ENCODE measurements around the gene RNF123. TPM values are rescaled to one million over a fixed set of nuclear protein-coding genes. Genes with fewer than 3 reads are reported as not detected.

The RNF123 gene
- polyA plus RNA-seq, 1 of the 3 experiments (the other 2 are of a cell fraction): 48.1 TPM

DNA sequence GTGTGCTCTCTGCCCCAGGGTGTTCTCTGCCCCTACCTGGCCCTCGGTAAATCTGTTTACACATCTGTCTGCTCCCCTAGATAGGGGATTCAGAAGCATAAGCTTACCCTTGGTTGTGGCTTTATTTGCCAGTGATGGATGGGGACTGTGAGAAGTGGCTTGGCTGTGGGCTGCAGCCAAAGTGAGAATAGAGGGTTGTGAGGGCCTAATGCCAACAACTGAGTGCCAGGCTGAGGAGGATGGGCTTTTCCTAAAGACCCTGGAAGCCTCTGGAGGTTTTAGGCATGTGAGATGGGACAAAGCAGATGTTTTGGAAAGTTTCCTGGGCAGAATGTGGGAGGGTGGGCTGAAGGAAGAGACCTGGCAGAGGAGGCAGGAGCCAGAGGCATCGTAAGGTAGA, 30.6 kb upstream of the RNF123 start (continued):
- no peak for TF ChIP-seq CHD2 (IDR thresholded peaks at IDR 0.05; ENCODE audit: low read length, partially characterized antibody)
- no peak for TF ChIP-seq FOXJ3 (CRISPR knock-in tag; IDR thresholded peaks at IDR 0.05)
- TF ChIP-seq, protein P1, sequence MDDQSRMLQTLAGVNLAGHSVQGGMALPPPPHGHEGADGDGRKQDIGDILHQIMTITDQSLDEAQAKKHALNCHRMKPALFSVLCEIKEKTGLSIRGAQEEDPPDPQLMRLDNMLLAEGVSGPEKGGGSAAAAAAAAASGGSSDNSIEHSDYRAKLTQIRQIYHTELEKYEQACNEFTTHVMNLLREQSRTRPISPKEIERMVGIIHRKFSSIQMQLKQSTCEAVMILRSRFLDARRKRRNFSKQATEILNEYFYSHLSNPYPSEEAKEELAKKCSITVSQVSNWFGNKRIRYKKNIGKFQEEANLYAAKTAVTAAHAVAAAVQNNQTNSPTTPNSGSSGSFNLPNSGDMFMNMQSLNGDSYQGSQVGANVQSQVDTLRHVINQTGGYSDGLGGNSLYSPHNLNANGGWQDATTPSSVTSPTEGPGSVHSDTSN (IDR thresholded peaks at IDR 0.05): no peak

DNA sequence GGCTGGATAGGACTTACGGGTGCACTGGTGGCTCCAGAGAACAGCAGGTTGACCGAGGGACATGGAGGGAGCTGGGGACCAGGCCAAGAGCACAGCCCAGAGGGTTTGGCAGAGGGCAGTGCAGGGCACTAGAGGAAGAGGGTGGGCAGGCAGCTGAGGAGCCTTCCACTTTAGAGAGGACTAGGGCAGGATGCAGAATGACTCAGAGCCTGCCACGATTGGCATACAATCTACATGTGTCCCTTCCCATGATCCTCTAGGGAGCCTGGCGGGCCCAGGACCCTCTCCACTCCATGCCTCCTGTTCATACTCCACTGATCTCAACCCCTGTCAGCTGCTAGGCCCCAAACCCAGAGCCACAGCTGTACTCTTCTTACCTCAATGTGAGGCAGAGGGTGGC, 29.6 kb upstream of the RNF123 start:
- H3K9me3 ChIP-seq: no peaks in the 10 kb centered on the region
- H3K4me3 ChIP-seq (ENCODE audit: low read depth in 2 of 2, low read length in 1 of 2): no peak overlapping the region
- 100% methylated on average over 1 of the region's 4 CpGs for WGBS (ENCODE audit: low lambda C conversion rate)
- no peaks in the 10 kb centered on the region; a peak in 1 of 4 replicates for H3K4me1 ChIP-seq (ENCODE audit: control insufficient read depth in 1 of 2, insufficient read depth in 2 of 2, low read depth in 1 of 2, low read length in 1 of 2)
- no peak overlapping the region for H3K4me2 ChIP-seq
- no peaks in the 10 kb centered on the region for H3K36me3 ChIP-seq (replicated peaks in 1 of 2; ENCODE audit: control insufficient read depth in 1 of 2, insufficient read depth in 2 of 2, low read length in 1 of 2)
- H3K9me2 ChIP-seq: no peaks in the 10 kb centered on the region
- H3K27me3 ChIP-seq (ENCODE audit: insufficient read depth): no peaks in the 10 kb centered on the region
- no peaks in the 10 kb centered on the region for H3F3A ChIP-seq (replicated peaks; ENCODE audit: insufficient read depth)
- ChIA-PET POLR2A (no interaction called here), CTCF (interaction anchor here (1.3 to 2.6 kb wide), 2 partner anchors 12 to 120 kb away, joined by 5 to 15 read pairs; no protein-coding TSS in a partner anchor)
- no peaks in the 10 kb centered on the region for H3K79me2 ChIP-seq (ENCODE audit: insufficient read depth)
- no peak overlapping the region for H3K9ac ChIP-seq
- H3K27ac ChIP-seq (ENCODE audit: low read depth in 2 of 2, low read length in 1 of 2): no peak overlapping the region
- no peak for TF ChIP-seq GATA2 (CRISPR knock-in tag; IDR thresholded peaks at IDR 0.05)
- TF ChIP-seq YY1 (IDR thresholded peaks at IDR 0.05; ENCODE audit: low read depth): no peak
- no peak for TF ChIP-seq FOSL2 (IDR thresholded peaks at IDR 0.05; ENCODE audit: borderline replicate concordance, low read depth)
- TF ChIP-seq, protein P2, sequence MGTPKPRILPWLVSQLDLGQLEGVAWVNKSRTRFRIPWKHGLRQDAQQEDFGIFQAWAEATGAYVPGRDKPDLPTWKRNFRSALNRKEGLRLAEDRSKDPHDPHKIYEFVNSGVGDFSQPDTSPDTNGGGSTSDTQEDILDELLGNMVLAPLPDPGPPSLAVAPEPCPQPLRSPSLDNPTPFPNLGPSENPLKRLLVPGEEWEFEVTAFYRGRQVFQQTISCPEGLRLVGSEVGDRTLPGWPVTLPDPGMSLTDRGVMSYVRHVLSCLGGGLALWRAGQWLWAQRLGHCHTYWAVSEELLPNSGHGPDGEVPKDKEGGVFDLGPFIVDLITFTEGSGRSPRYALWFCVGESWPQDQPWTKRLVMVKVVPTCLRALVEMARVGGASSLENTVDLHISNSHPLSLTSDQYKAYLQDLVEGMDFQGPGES (IDR thresholded peaks at IDR 0.05; ENCODE audit: low read depth, low read length): no peak
- no peak for TF ChIP-seq EP300 (IDR thresholded peaks at IDR 0.05; ENCODE audit: borderline replicate concordance in 1 of 2, low read depth in 1 of 2, low read length in 1 of 2)
- TF ChIP-seq TAF1 (IDR thresholded peaks at IDR 0.05; ENCODE audit: borderline replicate concordance, low read depth, low read length): no peak
- TF ChIP-seq, protein P3, sequence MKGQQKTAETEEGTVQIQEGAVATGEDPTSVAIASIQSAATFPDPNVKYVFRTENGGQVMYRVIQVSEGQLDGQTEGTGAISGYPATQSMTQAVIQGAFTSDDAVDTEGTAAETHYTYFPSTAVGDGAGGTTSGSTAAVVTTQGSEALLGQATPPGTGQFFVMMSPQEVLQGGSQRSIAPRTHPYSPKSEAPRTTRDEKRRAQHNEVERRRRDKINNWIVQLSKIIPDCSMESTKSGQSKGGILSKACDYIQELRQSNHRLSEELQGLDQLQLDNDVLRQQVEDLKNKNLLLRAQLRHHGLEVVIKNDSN (IDR thresholded peaks at IDR 0.05; ENCODE audit: borderline replicate concordance, low read depth): no peak
- no peak for TF ChIP-seq CHD2 (IDR thresholded peaks at IDR 0.05; ENCODE audit: low read length, partially characterized antibody)
- TF ChIP-seq, protein P4, sequence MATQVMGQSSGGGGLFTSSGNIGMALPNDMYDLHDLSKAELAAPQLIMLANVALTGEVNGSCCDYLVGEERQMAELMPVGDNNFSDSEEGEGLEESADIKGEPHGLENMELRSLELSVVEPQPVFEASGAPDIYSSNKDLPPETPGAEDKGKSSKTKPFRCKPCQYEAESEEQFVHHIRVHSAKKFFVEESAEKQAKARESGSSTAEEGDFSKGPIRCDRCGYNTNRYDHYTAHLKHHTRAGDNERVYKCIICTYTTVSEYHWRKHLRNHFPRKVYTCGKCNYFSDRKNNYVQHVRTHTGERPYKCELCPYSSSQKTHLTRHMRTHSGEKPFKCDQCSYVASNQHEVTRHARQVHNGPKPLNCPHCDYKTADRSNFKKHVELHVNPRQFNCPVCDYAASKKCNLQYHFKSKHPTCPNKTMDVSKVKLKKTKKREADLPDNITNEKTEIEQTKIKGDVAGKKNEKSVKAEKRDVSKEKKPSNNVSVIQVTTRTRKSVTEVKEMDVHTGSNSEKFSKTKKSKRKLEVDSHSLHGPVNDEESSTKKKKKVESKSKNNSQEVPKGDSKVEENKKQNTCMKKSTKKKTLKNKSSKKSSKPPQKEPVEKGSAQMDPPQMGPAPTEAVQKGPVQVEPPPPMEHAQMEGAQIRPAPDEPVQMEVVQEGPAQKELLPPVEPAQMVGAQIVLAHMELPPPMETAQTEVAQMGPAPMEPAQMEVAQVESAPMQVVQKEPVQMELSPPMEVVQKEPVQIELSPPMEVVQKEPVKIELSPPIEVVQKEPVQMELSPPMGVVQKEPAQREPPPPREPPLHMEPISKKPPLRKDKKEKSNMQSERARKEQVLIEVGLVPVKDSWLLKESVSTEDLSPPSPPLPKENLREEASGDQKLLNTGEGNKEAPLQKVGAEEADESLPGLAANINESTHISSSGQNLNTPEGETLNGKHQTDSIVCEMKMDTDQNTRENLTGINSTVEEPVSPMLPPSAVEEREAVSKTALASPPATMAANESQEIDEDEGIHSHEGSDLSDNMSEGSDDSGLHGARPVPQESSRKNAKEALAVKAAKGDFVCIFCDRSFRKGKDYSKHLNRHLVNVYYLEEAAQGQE (IDR thresholded peaks at IDR 0.05; ENCODE audit: low read depth, low read length): no peak
- no peak for TF ChIP-seq JUND (IDR thresholded peaks at IDR 0.05)
- no peak for TF ChIP-seq TEAD4 (IDR thresholded peaks at IDR 0.05; ENCODE audit: borderline replicate concordance, insufficient read depth)
- no peaks in the 10 kb centered on the region for H4K20me1 ChIP-seq (ENCODE audit: insufficient read depth)
- no peak for DNase-seq
- no peak overlapping the region for H2AFZ ChIP-seq (ENCODE audit: low read depth)

All from SK-N-SH (cell line).